Esophagus squamous epithelium (tissue), 4 donors: ENCODE data around the gene UTS2R.

Experiments
- CTCF ChIP-seq, 6 experiments: fragments of 450-650 bp in 4 of 6; fragments of 200-600 bp in 2 of 6; sonication (generic) in 2 of 6; IDR thresholded peaks; one replicate each; pipeline ENCODE4 v1.5.1; 2016 to 2019; ENCODE audit warnings: antibody characterized with exemption in 6 of 6, mild to moderate bottlenecking in 4 of 6, moderate library complexity in 4 of 6
- POLR2A ChIP-seq, 4 donors: fragments of 450-650 bp; IDR thresholded peaks; one replicate each; pipeline ENCODE4 v1.6.1; 2017; ENCODE audit warnings: antibody characterized with exemption in 4 of 4, mild to moderate bottlenecking in 4 of 4, moderate library complexity in 3 of 4

- no peak for TF ChIP-seq CTCF (IDR thresholded peaks at IDR 0.05)
- no peak for TF ChIP-seq POLR2A (IDR thresholded peaks at IDR 0.05)
Measured at GRCh38 chr17:82343560-82343959, 28.0 kb upstream of the UTS2R start.
